ENCODE data around the gene SLTM.
"Not testable (repeated sequence)": the region's sequence is repeated elsewhere in the genome, so short reads cannot be mapped to it uniquely, and the experiment has no call there.

SLTM gene

GRCh38 chr15:58926823-58927222, 6.7 kb downstream of the SLTM start:
- no peak for DNase-seq

GRCh38 chr15:58924327-58924726, 9.2 kb downstream of the SLTM start:
- DNase-seq = no peak

GRCh38 chr15:58923696-58924300, 9.7 kb downstream of the SLTM start:
- DNase-seq = no peak

- no peak for DNase-seq
Observed at GRCh38 chr15:58923284-58923683, 10.2 kb downstream of the SLTM start.

GRCh38 chr15:58921267-58921790, 12.2 kb downstream of the SLTM start:
- DNase-seq = no peak

GRCh38 chr15:58920447-58920846, 13.0 kb downstream of the SLTM start:
- DNase-seq = not testable (repeated sequence)

GRCh38 chr15:58919232-58919631, 14.2 kb downstream of the SLTM start:
- no peak for DNase-seq

GRCh38 chr15:58918239-58918638, 15.2 kb downstream of the SLTM start:
- no peak for DNase-seq

GRCh38 chr15:58917613-58918129, 15.8 kb downstream of the SLTM start:
- DNase-seq = not testable (repeated sequence)

GRCh38 chr15:58916962-58917361, 16.5 kb downstream of the SLTM start:
- DNase-seq = no peak

GRCh38 chr15:58910456-58910855, 23.0 kb downstream of the SLTM start:
- no peak for DNase-seq

GRCh38 chr15:58909616-58910015, 23.9 kb downstream of the SLTM start:
- no peak for DNase-seq

- DNase-seq = no peak
Observed at GRCh38 chr15:58908550-58909309, 24.7 kb downstream of the SLTM start.

GRCh38 chr15:58900631-58901030, 32.8 kb downstream of the SLTM start:
- DNase-seq = no peak

GRCh38 chr15:58898150-58898680, 35.3 kb downstream of the SLTM start:
- no peak for DNase-seq

GRCh38 chr15:58889363-58889762, 44.1 kb downstream of the SLTM start:
- no peak for DNase-seq

GRCh38 chr15:58886921-58887320, 46.6 kb downstream of the SLTM start:
- DNase-seq = no peak

- DNase-seq = not testable (repeated sequence)
Observed at GRCh38 chr15:58883926-58884325, 49.6 kb downstream of the SLTM start.

- no peak for DNase-seq
Observed at GRCh38 chr15:58882243-58882642, 51.2 kb downstream of the SLTM start.

GRCh38 chr15:58880320-58880719, 53.2 kb downstream of the SLTM start:
- DNase-seq = no peak

GRCh38 chr15:58877999-58878825, 55.3 kb downstream of the SLTM start:
- no peak for DNase-seq

- DNase-seq = no peak
Observed at GRCh38 chr15:58876306-58877106, 57.0 kb downstream of the SLTM start.
